Measurements from ENCODE around the gene SEPTIN7.

DNA sequence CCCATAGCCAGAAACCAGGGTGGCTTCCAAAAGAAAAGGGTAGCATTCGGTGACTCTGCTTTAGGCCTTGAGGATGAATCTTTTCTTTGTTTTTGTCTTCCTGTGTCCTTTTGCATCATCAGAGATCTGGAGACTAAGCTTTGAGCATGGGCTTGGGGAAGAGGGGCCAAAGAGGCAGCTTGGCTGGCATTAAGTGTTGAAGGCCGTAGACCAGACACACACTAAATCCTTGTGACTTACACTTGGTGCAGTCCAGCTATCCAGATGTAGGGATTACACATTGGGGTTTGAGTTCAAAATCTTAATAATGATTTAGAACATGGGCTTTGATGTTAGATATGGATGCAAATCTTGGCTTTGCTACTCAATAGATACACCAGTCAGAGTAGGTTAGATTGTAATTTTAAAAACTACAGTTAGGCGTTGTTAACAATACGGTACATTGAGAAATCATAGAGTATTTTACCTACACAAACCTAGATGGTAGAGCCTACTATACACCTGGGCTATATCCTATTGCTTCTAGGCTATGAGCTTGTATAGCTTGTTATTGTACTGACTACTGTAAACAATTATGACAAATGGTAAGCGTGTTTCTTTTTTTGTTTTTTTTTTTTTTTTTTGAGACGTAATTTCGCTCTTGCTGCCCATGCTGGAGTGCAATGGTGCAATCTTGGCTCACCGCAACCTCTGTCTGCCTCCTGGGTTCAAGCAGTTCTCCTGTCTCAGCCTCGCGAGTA, 3.5 kb downstream of the SEPTIN7 start:
- TF ChIP-seq, protein P1, sequence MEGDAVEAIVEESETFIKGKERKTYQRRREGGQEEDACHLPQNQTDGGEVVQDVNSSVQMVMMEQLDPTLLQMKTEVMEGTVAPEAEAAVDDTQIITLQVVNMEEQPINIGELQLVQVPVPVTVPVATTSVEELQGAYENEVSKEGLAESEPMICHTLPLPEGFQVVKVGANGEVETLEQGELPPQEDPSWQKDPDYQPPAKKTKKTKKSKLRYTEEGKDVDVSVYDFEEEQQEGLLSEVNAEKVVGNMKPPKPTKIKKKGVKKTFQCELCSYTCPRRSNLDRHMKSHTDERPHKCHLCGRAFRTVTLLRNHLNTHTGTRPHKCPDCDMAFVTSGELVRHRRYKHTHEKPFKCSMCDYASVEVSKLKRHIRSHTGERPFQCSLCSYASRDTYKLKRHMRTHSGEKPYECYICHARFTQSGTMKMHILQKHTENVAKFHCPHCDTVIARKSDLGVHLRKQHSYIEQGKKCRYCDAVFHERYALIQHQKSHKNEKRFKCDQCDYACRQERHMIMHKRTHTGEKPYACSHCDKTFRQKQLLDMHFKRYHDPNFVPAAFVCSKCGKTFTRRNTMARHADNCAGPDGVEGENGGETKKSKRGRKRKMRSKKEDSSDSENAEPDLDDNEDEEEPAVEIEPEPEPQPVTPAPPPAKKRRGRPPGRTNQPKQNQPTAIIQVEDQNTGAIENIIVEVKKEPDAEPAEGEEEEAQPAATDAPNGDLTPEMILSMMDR (conservative IDR thresholded peaks at IDR 0.05; ENCODE audit: low read depth, low read length), result no peak
- TF ChIP-seq EZH2 (IDR thresholded peaks at IDR 0.05; ENCODE audit: borderline replicate concordance, low read depth, low read length, poor library complexity, severe bottlenecking), result no peak

Data from A673 (cell line).